Stimulated activated effector memory CD8-positive, alpha-beta T cell treated with anti-CD3 and anti-CD28 coated beads, Interleukin-12 subunit alpha, Interleukin-12 subunit beta, amount 100 ng/mL, for 72 hours (primary cell): ENCODE results near the gene TES.

Source experiments
- ATAC-seq: fragments of 150-1000 bp; cut with Tn5 transposase; 2 replicates; pipeline ENCODE4 v1.10.0; 2021
- DNase-seq, 2 donors: peaks; one replicate each; pipeline ENCODE4 v3.0.0; 2021 to 2022; ENCODE audit warnings: low spot score in 2 of 2
- H3K27ac Mint-ChIP-seq: one replicate; pipeline ENCODE4 v1.8.0; 2022; ENCODE audit warnings: mild to moderate bottlenecking, mixed read lengths
- H3K36me3 Mint-ChIP-seq: one replicate; pipeline ENCODE4 v1.8.0; 2022; ENCODE audit warnings: mild to moderate bottlenecking, mixed read lengths
- H3K4me1 Mint-ChIP-seq: one replicate; pipeline ENCODE4 v1.8.0; 2022; ENCODE audit warnings: mixed read lengths
- H3K4me3 Mint-ChIP-seq: one replicate; pipeline ENCODE4 v1.8.0; 2022; ENCODE audit warnings: mild to moderate bottlenecking, mixed read lengths
- H3K9me3 Mint-ChIP-seq: one replicate; pipeline ENCODE4 v1.8.0; 2022; ENCODE audit warnings: mixed read lengths

The TES gene

DNA sequence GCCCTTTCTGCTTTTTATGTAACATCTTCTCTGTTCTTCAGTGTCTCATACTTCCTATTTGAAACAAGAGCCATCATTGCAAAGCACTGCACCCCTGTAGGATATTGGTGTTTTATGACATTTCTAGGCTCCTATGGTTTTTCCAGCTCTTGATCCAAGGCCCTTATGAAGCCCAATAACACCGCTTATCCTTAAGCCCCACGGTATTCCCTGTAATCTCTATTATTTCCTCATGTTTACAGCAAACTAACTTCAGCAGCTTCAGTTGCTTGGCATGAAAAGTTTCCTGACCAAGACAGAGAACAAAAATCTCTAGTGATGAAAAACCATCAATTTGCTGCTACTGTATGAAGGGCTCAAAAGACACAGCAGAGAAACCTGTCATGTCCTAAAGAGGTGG, 34.1 kb upstream of the TES start:
- DNase-seq (no peak), ATAC-seq (no peak)
- Mint-ChIP-seq H3K4me3 (no peak overlapping the region), H3K4me1 (no peaks in the 10 kb centered on the region), H3K27ac (no peak overlapping the region), H3K36me3 (no peaks in the 10 kb centered on the region), H3K9me3 (no peaks in the 10 kb centered on the region)

DNA sequence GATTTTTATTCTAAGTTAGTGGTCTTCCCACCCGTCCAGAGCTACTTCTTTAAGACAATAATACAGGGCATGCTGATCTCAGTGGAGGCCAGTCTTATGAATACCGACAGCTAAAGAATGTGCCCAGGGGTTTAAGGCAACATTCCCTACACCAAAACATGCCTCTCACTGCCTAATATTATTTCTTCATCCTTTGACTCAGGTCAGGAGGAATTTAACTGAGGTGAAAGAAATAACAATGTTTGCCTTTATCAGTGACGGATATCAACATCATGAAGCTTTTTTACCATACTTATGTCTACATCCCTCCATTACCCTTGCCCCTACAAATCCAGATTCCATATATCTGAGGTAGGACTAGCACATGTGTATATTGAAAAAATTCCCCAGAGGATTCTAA, 33.3 kb upstream of the TES start:
- Mint-ChIP-seq H3K4me1 (no peaks in the 10 kb centered on the region), H3K9me3 (no peaks in the 10 kb centered on the region), H3K4me3 (no peak overlapping the region), H3K36me3 (no peaks in the 10 kb centered on the region), H3K27ac (no peak overlapping the region)
- DNase-seq (no peak), ATAC-seq (no peak)

DNA sequence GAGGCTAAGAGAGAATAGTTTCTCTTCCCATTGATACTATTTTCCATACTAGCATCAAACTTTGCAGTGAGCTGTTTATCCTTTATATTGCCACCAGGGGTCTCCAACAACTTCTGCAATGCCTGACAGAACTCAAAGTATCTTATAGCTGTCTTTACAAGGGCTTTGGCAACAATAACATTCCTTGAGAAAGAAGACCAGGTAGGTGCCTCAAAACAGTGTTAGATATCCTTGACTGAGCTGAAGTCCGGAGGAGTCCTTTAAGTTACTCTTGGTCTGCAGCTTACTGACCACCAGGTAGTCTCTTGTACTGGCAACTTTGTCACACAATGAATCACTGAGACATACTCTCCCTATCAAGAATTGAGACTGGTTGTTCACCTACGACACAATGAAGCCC, 30.0 kb upstream of the TES start:
- Mint-ChIP-seq H3K36me3 (no peaks in the 10 kb centered on the region), H3K9me3 (no peaks in the 10 kb centered on the region), H3K4me3 (no peak overlapping the region), H3K27ac (no peak overlapping the region), H3K4me1 (no peaks in the 10 kb centered on the region)
- ATAC-seq (peak; percentile 67), DNase-seq (peak in 1 of 2 donors; percentile 58)

- Mint-ChIP-seq H3K27ac (no peak overlapping the region), H3K4me1 (no peaks in the 10 kb centered on the region), H3K4me3 (no peak overlapping the region), H3K9me3 (no peaks in the 10 kb centered on the region), H3K36me3 (no peaks in the 10 kb centered on the region)
- DNase-seq (no peak), ATAC-seq (no peak)
Measured at GRCh38 chr7:116182023-116182422, 28.3 kb upstream of the TES start.

- ATAC-seq = no peak
- Mint-ChIP-seq H3K9me3 (peaks cover 2% of the 10 kb centered on the region), H3K36me3 (no peaks in the 10 kb centered on the region), H3K4me3 (no peak overlapping the region), H3K27ac (no peak overlapping the region), H3K4me1 (no peaks in the 10 kb centered on the region)
- DNase-seq = no peak
Measured at GRCh38 chr7:116185450-116185849, 24.9 kb upstream of the TES start.

DNA sequence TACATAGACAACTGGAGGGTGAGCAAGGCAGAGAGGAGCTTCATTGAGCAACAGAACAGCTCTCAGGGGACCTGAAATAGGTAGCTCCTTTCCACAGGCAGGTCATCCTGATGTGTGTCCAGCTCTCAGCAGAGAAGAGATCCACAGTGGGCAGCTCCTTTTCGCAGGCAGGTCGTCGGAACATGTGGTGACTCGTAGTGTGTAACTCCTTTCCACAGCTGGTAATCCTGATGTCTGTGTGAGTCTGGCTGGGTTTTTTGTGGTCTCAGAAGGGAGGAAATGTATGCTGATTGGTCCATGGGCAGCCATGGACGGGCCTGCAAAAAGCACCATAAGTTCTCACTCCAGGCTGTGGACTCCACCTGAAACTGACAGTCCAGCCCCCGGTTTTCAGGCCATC, 24.4 kb upstream of the TES start:
- no peak for ATAC-seq
- Mint-ChIP-seq H3K9me3 (peaks cover 2% of the 10 kb centered on the region), H3K4me1 (no peaks in the 10 kb centered on the region), H3K27ac (no peak overlapping the region), H3K4me3 (no peak overlapping the region), H3K36me3 (no peaks in the 10 kb centered on the region)
- DNase-seq = no peak

GRCh38 chr7:116187400-116187799, 22.9 kb upstream of the TES start:
- ATAC-seq = no peak
- H3K4me1 Mint-ChIP-seq = no peaks in the 10 kb centered on the region
- no peak overlapping the region for H3K4me3 Mint-ChIP-seq
- H3K27ac Mint-ChIP-seq = no peak overlapping the region
- no peak for DNase-seq
- peaks cover 2% of the 10 kb centered on the region for H3K9me3 Mint-ChIP-seq
- H3K36me3 Mint-ChIP-seq = no peaks in the 10 kb centered on the region

- no peak overlapping the region for H3K27ac Mint-ChIP-seq
- ATAC-seq = no peak
- H3K4me3 Mint-ChIP-seq = no peak overlapping the region
- DNase-seq = no peak
- H3K36me3 Mint-ChIP-seq = no peaks in the 10 kb centered on the region
- H3K4me1 Mint-ChIP-seq = no peaks in the 10 kb centered on the region
- H3K9me3 Mint-ChIP-seq = no peaks in the 10 kb centered on the region
Measured at GRCh38 chr7:116193329-116194087, 16.8 kb upstream of the TES start.

GRCh38 chr7:116194115-116194514, 16.2 kb upstream of the TES start:
- H3K4me3 Mint-ChIP-seq = no peak overlapping the region

GRCh38 chr7:116195451-116195850, 14.9 kb upstream of the TES start:
- ATAC-seq = no peak
- Mint-ChIP-seq H3K36me3 (no peaks in the 10 kb centered on the region), H3K9me3 (no peaks in the 10 kb centered on the region), H3K27ac (no peak overlapping the region), H3K4me1 (no peaks in the 10 kb centered on the region), H3K4me3 (no peak overlapping the region)
- DNase-seq = no peak

More at GRCh38 chr7:116194115-116194514, 16.2 kb upstream of the TES start:
- Mint-ChIP-seq H3K36me3 (no peaks in the 10 kb centered on the region), H3K4me1 (no peaks in the 10 kb centered on the region), H3K27ac (no peak overlapping the region), H3K9me3 (no peaks in the 10 kb centered on the region)
- DNase-seq (no peak), ATAC-seq (no peak)

DNA sequence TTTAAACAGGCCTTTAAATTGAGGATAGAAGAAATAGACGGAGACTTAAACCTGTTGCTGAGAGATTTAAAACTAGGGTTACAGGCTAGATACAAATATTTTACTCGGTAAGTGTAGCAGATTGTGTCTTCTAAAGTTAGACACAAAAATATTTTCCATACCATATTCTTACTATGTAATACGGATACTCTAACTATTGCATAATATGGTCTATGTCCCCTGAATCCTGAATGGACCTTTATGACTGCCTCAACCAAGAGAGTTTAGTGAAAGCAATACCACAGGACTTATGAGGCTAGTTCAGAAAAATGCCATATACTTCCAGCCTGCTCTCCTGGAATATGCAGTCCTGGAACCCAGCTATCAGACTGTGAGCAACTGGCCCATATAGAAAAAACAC, 13.4 kb upstream of the TES start:
- DNase-seq (no peak), ATAC-seq (no peak)
- no peak overlapping the region for H3K4me3 Mint-ChIP-seq
- H3K4me1 Mint-ChIP-seq = no peaks in the 10 kb centered on the region
- H3K9me3 Mint-ChIP-seq = no peaks in the 10 kb centered on the region
- no peaks in the 10 kb centered on the region for H3K36me3 Mint-ChIP-seq
- no peak overlapping the region for H3K27ac Mint-ChIP-seq

DNA sequence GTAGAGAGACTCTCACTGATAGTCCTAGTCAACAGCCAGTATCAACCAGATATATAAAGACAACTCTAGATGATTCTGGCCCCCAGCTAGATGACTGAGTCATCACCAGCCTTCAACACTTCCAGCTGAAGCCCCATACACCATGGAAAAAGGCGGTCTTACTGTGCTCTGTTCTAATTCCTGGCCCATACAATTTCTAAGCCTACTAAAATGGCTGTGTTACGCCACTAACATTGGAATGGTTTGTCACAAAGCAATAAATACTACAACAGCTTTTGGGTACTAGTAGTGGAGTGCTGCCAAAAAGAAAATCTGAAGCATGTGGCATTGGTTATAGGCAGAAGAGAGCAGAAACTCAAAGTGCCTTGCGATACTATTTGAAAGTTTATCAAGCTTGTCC, 13.0 kb upstream of the TES start:
- Mint-ChIP-seq H3K4me3 (no peak overlapping the region), H3K27ac (no peak overlapping the region), H3K36me3 (no peaks in the 10 kb centered on the region), H3K4me1 (no peaks in the 10 kb centered on the region), H3K9me3 (no peaks in the 10 kb centered on the region)
- ATAC-seq (no peak), DNase-seq (no peak)

- no peak overlapping the region for H3K27ac Mint-ChIP-seq
- no peaks in the 10 kb centered on the region for H3K36me3 Mint-ChIP-seq
- ATAC-seq (no peak), DNase-seq (no peak)
- no peaks in the 10 kb centered on the region for H3K4me1 Mint-ChIP-seq
- H3K9me3 Mint-ChIP-seq = no peaks in the 10 kb centered on the region
- no peak overlapping the region for H3K4me3 Mint-ChIP-seq
Measured at GRCh38 chr7:116198748-116199410, 11.5 kb upstream of the TES start.

- Mint-ChIP-seq H3K4me1 (no peaks in the 10 kb centered on the region), H3K36me3 (no peaks in the 10 kb centered on the region), H3K9me3 (no peaks in the 10 kb centered on the region), H3K27ac (no peak overlapping the region), H3K4me3 (no peak overlapping the region)
- DNase-seq (no peak), ATAC-seq (no peak)
Measured at GRCh38 chr7:116200963-116201362, 9.4 kb upstream of the TES start.

GRCh38 chr7:116206141-116206540, 4.2 kb upstream of the TES start:
- DNase-seq (no peak), ATAC-seq (no peak)
- Mint-ChIP-seq H3K27ac (no peak overlapping the region), H3K36me3 (peaks cover 4% of the 10 kb centered on the region), H3K4me1 (no peaks in the 10 kb centered on the region), H3K4me3 (no peak overlapping the region), H3K9me3 (no peaks in the 10 kb centered on the region)

GRCh38 chr7:116208919-116209318, 1.4 kb upstream of the TES start:
- Mint-ChIP-seq H3K36me3 (peaks cover 7% of the 10 kb centered on the region), H3K4me3 (no peak overlapping the region)
- no peak for ATAC-seq

More at GRCh38 chr7:116208919-116209318, 1.4 kb upstream of the TES start:
- H3K9me3 Mint-ChIP-seq = no peaks in the 10 kb centered on the region
- no peak for DNase-seq
- H3K4me1 Mint-ChIP-seq = peaks cover 20% of the 10 kb centered on the region
- no peak overlapping the region for H3K27ac Mint-ChIP-seq
